ENCODE measurements around the gene HOXC10. TPM values are rescaled to one million over a fixed set of nuclear protein-coding genes. Genes with fewer than 3 reads are reported as not detected.

HOXC10 gene
- total RNA-seq, 1 experiment from 2014 or later = not detected

DNA sequence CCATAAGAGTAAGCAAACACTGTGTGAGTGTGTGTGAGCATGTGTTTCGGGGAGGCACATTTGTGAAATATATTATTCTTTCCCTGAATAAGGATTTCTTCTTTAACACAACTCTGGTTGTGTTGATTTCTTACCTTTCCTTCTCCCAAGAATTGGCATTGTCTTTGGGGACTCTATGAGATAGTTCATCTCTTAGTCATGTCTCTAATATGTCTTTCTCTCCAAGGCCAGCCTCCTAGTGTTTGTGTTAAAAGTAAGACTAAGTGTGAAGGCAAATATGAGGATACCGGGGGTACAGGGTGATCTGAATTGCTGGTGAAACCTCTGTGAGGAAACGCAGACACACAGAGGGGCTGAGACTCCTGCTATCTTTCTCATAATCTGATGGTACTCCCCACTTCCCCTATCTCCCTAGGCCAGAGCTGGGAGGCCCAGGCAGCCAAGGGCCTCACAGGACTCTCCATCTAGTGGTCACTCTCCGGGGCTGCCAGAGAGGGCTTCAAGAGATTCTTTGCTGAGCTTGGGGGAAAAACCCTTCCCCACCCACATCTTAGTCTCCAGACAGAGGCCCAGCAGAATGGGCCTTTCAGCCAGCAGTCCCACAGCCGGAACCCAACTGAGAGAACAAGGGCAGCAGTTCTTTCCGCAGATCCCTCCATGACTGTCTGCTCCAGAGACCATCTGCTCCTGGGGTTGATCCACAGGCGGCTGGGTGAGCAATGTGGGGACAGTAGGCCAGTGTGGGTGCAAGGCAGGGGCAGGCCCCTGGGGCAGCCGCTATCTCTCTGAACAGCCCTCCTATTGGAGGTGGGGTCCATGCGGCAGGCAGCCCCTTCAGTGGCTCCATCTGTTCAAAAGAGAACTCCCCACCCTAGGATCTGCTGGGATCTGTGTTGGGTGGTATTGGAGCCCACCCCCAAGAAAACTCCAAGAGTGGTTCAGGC is 36.0 kb upstream of the HOXC10 start:
- TF ChIP-seq, protein P1, sequence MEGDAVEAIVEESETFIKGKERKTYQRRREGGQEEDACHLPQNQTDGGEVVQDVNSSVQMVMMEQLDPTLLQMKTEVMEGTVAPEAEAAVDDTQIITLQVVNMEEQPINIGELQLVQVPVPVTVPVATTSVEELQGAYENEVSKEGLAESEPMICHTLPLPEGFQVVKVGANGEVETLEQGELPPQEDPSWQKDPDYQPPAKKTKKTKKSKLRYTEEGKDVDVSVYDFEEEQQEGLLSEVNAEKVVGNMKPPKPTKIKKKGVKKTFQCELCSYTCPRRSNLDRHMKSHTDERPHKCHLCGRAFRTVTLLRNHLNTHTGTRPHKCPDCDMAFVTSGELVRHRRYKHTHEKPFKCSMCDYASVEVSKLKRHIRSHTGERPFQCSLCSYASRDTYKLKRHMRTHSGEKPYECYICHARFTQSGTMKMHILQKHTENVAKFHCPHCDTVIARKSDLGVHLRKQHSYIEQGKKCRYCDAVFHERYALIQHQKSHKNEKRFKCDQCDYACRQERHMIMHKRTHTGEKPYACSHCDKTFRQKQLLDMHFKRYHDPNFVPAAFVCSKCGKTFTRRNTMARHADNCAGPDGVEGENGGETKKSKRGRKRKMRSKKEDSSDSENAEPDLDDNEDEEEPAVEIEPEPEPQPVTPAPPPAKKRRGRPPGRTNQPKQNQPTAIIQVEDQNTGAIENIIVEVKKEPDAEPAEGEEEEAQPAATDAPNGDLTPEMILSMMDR (IDR thresholded peaks at IDR 0.05; ENCODE audit: unreplicated experiment) = no peak
- BruUV-seq (replicated peaks) = no TSS peak
- ChIA-PET CTCF (interaction anchor here (0.6 kb wide), 1 partner anchor 250 kb away, joined by 3 read pairs; no protein-coding TSS in a partner anchor), POLR2A (no interaction called here)
- H3K36me3 Mint-ChIP-seq (ENCODE audit: insufficient read depth, unreplicated experiment) = peaks cover 13% of the 10 kb centered on the region
- no peaks in the 10 kb centered on the region for H3K27me3 Mint-ChIP-seq (ENCODE audit: insufficient read depth, unreplicated experiment)
- peaks cover 2% of the 10 kb centered on the region for H3K4me1 Mint-ChIP-seq (ENCODE audit: insufficient read depth, unreplicated experiment)
- no peak overlapping the region for H3K27ac Mint-ChIP-seq (ENCODE audit: low read depth, unreplicated experiment)
- H3K4me3 Mint-ChIP-seq (ENCODE audit: unreplicated experiment) = no peak overlapping the region
- intact Hi-C loops (cut with micrococcal nuclease) = no loop called here
- H3K9me3 Mint-ChIP-seq (ENCODE audit: unreplicated experiment) = no peaks in the 10 kb centered on the region
- no peak for DNase-seq (ENCODE audit: unreplicated experiment)

DNA sequence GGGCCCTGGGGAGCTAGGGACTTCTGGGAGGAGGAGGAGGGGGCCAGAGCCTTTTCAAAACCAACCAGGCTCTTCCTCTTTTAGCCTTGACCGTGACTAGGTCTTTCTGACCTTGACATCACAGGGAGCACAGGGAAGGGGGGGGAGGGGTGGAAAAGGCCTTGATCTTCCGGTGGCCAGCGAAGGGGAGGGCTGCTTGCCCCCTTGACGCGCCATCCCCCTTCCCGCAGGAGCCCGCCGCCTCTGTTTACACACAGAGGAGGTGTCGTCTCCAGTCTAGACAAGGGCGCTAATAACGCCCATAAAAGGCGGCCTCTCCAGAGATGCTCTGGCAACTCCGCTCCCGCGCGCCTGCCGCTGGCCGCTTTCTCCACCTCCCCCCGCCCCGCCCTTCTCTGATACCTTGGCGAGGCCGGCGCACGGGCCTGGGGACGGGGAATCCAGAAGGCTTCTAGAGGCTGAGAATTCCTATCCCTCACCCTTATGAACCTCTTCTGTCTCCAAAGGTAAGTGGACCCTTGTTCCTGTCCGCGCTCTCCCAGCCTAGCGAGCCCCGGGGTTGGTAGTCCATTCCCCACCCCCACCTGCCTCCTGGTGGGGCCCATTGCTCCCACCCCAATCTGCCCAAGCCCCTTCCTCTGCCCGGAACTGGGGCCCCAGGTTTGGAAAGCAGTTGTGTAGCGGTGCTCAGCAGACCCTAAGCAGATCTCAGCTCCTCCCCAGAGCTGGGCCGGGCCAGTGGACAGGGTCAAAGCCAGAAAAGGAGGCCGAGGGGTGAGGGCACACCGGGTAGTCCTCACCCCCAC is 35.1 kb upstream of the HOXC10 start:
- Mint-ChIP-seq H3K27me3 (ENCODE audit: insufficient read depth, unreplicated experiment) (no peaks in the 10 kb centered on the region), H3K27ac (ENCODE audit: low read depth, unreplicated experiment) (no peak overlapping the region), H3K4me1 (ENCODE audit: insufficient read depth, unreplicated experiment) (no peaks in the 10 kb centered on the region), H3K9me3 (ENCODE audit: unreplicated experiment) (no peaks in the 10 kb centered on the region), H3K4me3 (ENCODE audit: unreplicated experiment) (no peak overlapping the region), H3K36me3 (ENCODE audit: insufficient read depth, unreplicated experiment) (peaks cover 9% of the 10 kb centered on the region)
- DNase-seq (ENCODE audit: unreplicated experiment) = no peak
- POLR2A ChIA-PET = no interaction called here
- intact Hi-C loops (cut with micrococcal nuclease) = loop anchor here (1.0 kb wide), 1 partner anchor 180 kb away; no protein-coding TSS in a partner anchor
- CTCF ChIA-PET = interaction anchor here (0.5 to 0.7 kb wide), 5 partner anchors 131 to 249 kb away, joined by 3 read pairs; no protein-coding TSS in a partner anchor
- no TSS peak for BruUV-seq (replicated peaks)
- TF ChIP-seq, protein P1 (IDR thresholded peaks at IDR 0.05; ENCODE audit: unreplicated experiment) = no peak

DNA sequence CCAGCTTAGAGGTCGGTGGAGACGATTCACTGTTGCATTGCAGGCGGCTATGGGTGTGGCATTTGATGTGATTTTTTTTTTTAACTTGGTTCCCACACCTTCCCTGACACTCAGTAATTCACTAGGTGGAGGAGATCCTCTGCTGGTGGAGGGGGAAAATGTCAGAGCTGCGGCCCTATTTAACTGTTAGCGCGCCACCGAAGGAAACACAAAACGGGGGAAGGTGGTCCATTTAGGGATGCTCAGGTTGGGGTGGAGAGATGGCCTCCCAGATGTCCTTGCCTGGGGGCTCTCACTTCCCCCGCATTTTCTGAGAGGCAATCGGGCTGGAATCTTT is 34.5 kb upstream of the HOXC10 start:
- no TSS peak for BruUV-seq (replicated peaks)
- no peaks in the 10 kb centered on the region for H3K4me1 Mint-ChIP-seq (ENCODE audit: insufficient read depth, unreplicated experiment)
- H3K27ac Mint-ChIP-seq (ENCODE audit: low read depth, unreplicated experiment) = no peak overlapping the region
- intact Hi-C loops (cut with micrococcal nuclease) = loop anchor here (1.0 kb wide), 1 partner anchor 180 kb away; no protein-coding TSS in a partner anchor
- POLR2A ChIA-PET = no interaction called here
- H3K4me3 Mint-ChIP-seq (ENCODE audit: unreplicated experiment) = no peak overlapping the region
- H3K36me3 Mint-ChIP-seq (ENCODE audit: insufficient read depth, unreplicated experiment) = peaks cover 4% of the 10 kb centered on the region
- TF ChIP-seq, protein P1 (IDR thresholded peaks at IDR 0.05; ENCODE audit: unreplicated experiment) = no peak
- no peaks in the 10 kb centered on the region for H3K27me3 Mint-ChIP-seq (ENCODE audit: insufficient read depth, unreplicated experiment)
- no peaks in the 10 kb centered on the region for H3K9me3 Mint-ChIP-seq (ENCODE audit: unreplicated experiment)
- CTCF ChIA-PET = interaction anchor here (0.5 to 0.7 kb wide), 3 partner anchors 167 to 234 kb away, joined by 3 read pairs; no protein-coding TSS in a partner anchor
- peak; percentile 21 for DNase-seq (ENCODE audit: unreplicated experiment)

Data from MCF 10A (cell line).